Jurkat, Clone E6-1 (cell line): ENCODE results near the gene NEK9. TPM values are rescaled to one million over a fixed set of nuclear protein-coding genes. Genes with fewer than 3 reads are reported as not detected.
"Not testable (repeated sequence)": the region's sequence is repeated elsewhere in the genome, so short reads cannot be mapped to it uniquely, and the experiment has no call there.

Source experiments
- DNase-seq: peaks from one replicate; pipeline ENCODE4 v3.0.0-alpha.2; 2011; ENCODE audit warnings: low read depth, low spot score
- H3K4me3 ChIP-seq: 2 replicates; pipeline ENCODE4 v1.5.1; 2011; ENCODE audit warnings: mild to moderate bottlenecking, low read length, control low read depth, moderate library complexity
- polyA plus RNA-seq: library from polyadenylated mRNA; unstranded; fragments of >200 nt; gene quantifications from one replicate; pipeline ENCODE4 v1.2.1, GENCODE V29; 2012; ENCODE audit warnings: missing spikeins; ENCODE audit not compliant: insufficient read length, insufficient read depth

The NEK9 gene
- polyA plus RNA-seq = 46.6 TPM

DNA sequence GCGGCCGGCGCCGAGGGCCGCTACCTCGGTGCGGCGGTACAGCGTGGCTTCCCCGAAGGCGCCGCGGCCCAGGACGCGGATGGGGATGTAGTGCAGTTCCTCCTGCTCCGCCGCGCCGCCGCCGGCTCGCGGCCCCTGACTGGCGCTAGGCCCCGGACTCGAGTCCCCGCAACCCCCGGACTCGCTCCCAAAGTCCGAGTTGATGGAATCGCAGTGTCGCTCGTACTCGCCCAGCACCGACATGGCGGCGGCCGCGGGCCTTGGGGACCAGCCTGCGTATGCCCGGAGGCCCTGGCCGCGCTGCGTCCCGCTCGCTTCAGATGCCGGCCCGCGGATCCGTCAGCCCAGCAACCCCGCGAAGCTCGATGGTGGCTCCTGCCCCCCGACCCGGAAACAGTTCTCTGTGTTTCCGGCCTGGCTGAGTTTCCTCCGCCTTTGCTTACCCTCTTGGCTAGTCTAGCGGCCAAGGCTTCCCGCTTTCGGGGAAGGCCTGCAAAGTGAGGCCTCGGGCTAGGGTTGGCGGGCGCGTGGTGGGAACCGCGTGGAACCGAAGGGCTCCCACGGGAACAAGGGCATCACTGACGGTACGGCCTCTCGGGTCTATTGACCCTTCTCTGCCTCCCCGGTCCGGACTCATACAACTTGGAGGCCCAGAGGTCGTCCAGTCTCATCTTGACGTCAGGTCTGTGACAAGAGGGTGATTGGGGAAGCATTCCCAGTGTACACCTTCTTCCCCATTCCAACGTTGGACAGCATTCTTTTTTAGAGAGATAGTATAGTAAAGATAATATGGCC lies at the start of gene NEK9:
Gene NEK9 (minus strand): TSS at position 370 of the 795 bp plus-strand sequence. CDS start 127 bp downstream, at position 243.
- peak within 1 kb of the TSS; percentile 95 for H3K4me3 ChIP-seq
- peak; percentile 78 for DNase-seq

GRCh38 chr14:75176142-75176820 lies 49.4 kb upstream of the NEK9 start, which contains the start of gene TMED10:
TMED10 (minus strand) TSS chr14:75176612; CDS start chr14:75176579, 33 bp downstream.
- H3K4me3 ChIP-seq = peak within 1 kb of the TSS; percentile 90
- peak; percentile 90 for DNase-seq

GRCh38 chr14:75175677-75176141 lies 48.9 kb upstream of the NEK9 start:
- peak overlapping the region; percentile 90 for H3K4me3 ChIP-seq
- DNase-seq = peak; percentile 88

DNA sequence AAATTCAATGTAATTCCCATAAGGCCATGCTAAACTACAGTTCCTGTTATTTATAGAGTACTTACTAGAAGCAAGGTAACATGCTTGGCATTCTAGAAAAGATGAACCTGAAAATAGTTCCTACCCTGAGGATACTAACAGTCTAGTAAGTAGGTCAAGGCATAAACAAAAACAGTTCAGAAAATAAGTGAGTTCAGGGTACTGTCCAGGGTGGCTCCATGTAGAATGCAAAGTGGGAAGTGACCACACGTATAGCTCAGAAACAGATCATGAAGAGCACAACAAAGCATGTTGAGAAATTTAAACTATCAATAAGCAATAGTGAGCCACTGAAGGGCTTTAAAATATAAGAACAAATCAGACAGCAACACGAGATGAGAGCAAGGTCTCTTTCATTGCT lies 47.2 kb upstream of the NEK9 start:
- no peak overlapping the region; the same call in 1 of the 2 replicates for H3K4me3 ChIP-seq
- DNase-seq = no peak

- no peak overlapping the region for H3K4me3 ChIP-seq
- no peak for DNase-seq
Measured at GRCh38 chr14:75170772-75171171, 43.9 kb upstream of the NEK9 start.

DNA sequence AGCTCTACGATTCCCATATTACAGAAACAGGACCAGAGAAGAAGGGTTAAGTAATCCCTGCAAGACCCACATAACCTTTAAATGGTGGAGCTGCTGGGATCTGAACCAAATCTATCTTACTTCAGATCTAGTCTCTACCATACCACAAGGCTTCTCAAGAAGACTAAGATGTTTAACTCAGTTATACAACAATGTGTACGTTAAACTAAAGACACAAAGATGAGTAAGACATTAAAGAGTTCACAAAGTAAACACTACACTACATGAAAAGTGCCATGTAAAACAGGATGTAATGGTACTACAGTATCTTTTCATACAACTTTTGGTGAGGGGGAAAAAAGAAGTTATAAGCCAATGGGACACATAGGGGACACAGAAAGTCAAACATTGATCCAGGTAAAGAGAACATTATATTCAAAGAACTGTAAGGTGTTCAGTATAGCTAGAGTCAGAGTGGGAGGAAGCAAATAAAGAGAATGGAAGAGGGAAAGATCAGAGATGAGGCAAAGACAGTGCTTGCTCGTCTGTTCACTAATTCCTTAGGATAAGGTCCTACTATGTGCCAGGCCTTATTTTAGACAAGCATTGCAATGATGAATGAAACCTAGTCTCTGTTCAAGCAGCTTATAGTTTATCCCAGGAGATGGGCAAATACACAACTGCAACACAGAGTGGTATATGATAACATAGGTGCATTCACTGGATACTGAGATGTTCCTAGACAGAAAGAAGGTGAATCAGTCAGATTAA lies 41.9 kb upstream of the NEK9 start:
- no peak for DNase-seq
- no peak overlapping the region for H3K4me3 ChIP-seq

- H3K4me3 ChIP-seq = no peak overlapping the region
- DNase-seq = no peak
Measured at GRCh38 chr14:75167325-75167724, 40.5 kb upstream of the NEK9 start.

DNA sequence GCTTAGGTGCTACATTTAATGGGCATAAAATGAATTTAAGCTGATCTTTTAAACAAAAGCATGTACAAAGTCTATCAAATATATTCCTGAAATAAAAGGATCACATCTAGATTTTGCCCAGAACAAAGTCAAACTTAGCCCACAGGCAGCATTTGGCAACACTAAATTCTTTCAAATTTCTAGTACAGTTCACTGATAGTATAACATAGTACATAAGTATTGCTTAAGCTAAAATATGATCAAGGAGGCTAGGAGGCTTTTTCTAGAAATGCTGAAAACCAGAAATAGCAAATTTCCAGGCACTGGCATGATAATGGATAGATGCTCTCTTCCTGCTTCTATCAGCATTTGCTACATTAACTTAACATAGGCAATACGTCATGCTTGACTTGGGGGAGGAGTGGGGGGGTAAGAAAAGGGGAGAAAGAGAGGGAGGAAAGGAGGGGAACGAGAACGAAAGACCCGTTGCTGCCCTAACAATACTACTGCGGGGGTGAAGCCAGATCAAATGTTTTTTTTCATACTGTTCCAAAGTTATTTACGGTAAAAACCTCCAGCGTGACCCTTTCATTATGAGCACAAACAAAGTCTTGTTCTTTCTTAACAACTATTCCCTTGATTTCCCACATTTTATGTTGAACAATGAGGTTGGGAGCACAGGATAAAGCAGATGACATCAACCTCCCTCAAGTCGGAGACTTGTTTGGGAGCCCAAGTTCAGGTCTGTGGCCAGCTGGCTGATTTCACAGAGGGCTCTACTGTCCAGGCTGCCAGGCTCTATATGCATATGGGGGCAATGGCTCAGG lies 38.9 kb upstream of the NEK9 start:
- no peak for DNase-seq
- H3K4me3 ChIP-seq = no peak overlapping the region

DNA sequence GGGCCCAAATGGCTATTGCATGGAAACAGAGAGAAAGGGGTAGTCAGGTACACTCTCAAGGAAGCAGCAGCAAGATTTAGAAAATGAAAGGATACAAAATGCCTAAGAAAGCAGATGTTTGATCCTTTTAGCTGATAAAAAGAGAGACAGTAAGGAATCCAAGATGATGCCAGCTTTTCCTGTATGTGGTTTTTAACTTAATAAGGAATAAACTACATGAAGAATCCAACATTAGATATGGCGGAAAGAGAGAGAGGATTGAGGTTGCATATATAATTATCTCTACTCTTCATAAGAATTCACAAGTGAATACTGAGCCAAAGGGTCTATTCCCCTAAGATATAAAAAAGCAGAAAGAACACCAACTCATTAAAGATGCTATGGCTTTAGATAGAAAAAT lies 38.0 kb upstream of the NEK9 start:
- DNase-seq = no peak

DNA sequence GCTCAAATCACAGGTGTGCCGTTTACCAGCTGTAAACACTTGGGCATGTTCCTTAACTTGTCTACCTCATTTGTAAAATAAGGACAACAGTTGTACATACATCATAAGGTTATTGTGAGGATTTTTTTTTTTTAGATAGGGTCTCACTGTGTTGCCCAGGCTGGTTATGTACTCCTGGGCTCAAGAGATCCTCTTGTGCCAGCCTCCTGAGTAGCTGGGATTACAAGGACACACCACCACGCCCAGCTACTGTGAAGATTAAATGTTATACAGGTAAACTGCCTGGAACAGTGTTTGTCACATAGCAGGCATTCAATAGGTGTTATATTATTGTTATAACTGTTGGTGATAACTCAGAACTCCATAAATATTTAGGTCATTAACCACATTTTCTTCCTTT lies 36.8 kb upstream of the NEK9 start:
- DNase-seq = no peak
- H3K4me3 ChIP-seq = no peak overlapping the region

More for the DNA sequence above, 38.0 kb upstream of the NEK9 start:
- no peak overlapping the region for H3K4me3 ChIP-seq

DNA sequence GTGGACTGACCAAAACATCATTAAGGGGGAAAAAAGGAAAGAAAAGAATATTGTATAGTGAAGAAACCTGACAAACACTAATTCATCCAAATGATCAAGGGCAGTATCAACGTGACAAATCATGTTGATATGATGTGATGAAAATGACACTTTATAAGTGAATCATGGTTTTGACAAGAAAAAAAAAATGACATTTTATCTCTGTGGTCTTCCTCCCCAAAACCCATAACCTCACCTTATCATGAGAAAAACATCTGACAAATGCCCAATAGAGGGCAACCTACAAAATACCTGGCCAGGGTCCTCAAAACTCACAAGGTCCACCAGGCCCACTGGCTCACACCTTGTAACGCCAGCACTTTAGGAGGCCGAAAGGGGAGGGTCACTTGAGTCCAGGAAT lies 35.8 kb upstream of the NEK9 start:
- H3K4me3 ChIP-seq = no peak overlapping the region
- no peak for DNase-seq

- no peak overlapping the region for H3K4me3 ChIP-seq
- DNase-seq = no peak
Measured at GRCh38 chr14:75158843-75159614, 32.2 kb upstream of the NEK9 start.

DNA sequence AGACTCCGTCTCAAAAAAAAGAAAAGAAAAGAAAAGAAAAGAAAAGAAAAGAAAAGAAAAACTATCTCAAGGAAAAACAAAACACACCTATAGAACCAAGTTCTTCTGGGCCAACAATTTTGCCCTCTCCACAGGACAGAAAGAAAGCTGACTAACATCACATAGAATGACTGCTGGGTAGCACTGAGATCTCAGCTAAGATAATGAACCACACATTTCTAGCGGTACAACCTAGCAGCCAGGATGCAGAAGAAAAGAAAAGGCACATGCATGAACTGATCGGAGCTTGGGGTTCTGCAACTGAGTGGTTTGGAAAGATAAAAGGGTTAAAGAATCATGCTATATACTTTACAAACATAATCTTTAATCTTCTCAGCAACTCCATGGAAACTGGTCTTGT lies 30.1 kb upstream of the NEK9 start:
- no peak overlapping the region for H3K4me3 ChIP-seq
- peak; percentile 84 for DNase-seq

DNA sequence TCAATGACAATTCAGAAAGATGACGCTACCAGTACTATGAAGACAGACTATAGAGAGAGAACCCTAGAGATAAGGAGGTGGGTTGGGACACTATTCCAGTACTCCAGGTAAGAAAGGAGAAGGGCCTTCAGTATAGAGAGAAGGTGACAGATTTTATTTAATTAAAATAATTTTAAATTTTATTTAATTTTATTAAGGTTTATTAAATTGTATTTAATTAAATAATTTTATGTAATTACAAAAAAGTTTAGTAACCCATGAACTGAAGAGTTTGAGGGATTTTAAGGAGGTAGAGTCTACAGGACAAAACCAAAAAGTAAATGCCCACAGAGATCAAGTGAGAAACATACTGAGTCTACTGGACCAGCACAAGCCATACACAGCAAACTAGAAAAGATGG lies 29.3 kb upstream of the NEK9 start:
- no peak for DNase-seq
- H3K4me3 ChIP-seq = no peak overlapping the region

GRCh38 chr14:75155169-75155568 lies 28.3 kb upstream of the NEK9 start:
- H3K4me3 ChIP-seq = no peak overlapping the region
- no peak for DNase-seq

DNA sequence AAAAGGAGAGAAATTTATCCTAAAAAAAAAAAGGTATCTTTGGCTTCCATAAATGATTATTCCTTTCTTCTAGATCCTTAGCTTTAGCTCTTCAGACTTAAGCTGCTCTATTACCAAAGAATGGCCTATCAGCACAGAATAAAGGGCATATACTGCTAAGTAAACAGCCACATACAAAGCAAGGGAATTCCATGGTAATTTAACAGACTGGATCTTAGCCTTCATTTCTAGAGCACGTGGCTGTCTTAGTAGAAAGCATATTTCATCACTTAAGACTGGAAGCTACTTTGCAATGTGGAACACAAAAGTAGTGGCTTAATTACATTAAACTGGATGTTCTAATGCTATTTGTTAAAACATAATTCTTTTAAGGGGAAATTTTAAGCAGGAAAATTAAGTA lies 26.4 kb upstream of the NEK9 start:
- H3K4me3 ChIP-seq = no peak overlapping the region
- DNase-seq = no peak

- H3K4me3 ChIP-seq = no peak overlapping the region
- DNase-seq = no peak
Measured at GRCh38 chr14:75151851-75152250, 25.0 kb upstream of the NEK9 start.

DNA sequence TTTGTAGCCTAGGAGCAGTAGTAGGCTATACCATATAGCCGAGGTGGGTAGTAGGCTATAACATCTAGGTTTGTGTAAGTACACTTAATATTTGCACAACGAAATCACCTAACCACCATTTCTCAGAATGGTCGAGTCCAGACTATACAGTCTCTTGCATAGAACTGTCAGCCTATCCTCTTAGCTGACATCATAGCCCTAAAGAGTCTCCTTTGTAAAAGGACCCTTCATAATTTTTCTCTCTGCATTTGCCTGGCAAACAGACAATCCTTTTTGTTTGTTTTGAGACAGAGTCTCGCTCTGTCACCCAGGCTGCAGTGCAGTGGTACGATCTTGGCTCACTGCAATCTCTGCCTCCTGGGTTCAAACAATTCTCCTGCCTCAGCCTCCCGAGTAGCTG lies 23.8 kb upstream of the NEK9 start:
- DNase-seq, H3K4me3 ChIP-seq: not testable (repeated sequence)
